Limb (tissue), 2 donors: Measurements from ENCODE around the gene REPS1.
"Not testable (repeated sequence)": the region's sequence is repeated elsewhere in the genome, so short reads cannot be mapped to it uniquely, and the experiment has no call there.

Experiments used
- DNase-seq, 2 donors: peaks; one replicate each; pipeline ENCODE4 v3.0.0-alpha.2; 2016; ENCODE audit errors: extremely low spot score in 2 of 2

REPS1 gene

GRCh38 chr6:139006477-139006876 is 18.4 kb upstream of the REPS1 start:
- no peak for DNase-seq

- DNase-seq = no peak
These were observed 15.7 kb upstream of the REPS1 start for GRCh38 chr6:139003751-139004150.

- no peak for DNase-seq
These were observed 12.1 kb upstream of the REPS1 start for GRCh38 chr6:138999949-139000725.

- DNase-seq = no peak
These were observed 9.1 kb upstream of the REPS1 start for GRCh38 chr6:138997136-138997535.

GRCh38 chr6:138996524-138996923 is 8.5 kb upstream of the REPS1 start:
- DNase-seq = no peak

- not testable (repeated sequence) for DNase-seq
These were observed 5.4 kb upstream of the REPS1 start for GRCh38 chr6:138993410-138993809.

- DNase-seq = not testable (repeated sequence)
These were observed 4.9 kb upstream of the REPS1 start for GRCh38 chr6:138992965-138993364.

- DNase-seq = no peak
These were observed 3.2 kb upstream of the REPS1 start for GRCh38 chr6:138991206-138991605.

- DNase-seq = no peak
These were observed 1.3 kb upstream of the REPS1 start for GRCh38 chr6:138989098-138989983.

- DNase-seq = no peak
These were observed 399 bp upstream of the REPS1 start for GRCh38 chr6:138988469-138988834.

GRCh38 chr6:138987080-138987642 is 892 bp downstream of the REPS1 start:
- peak in 1 of 2 donors; percentile 75 for DNase-seq

GRCh38 chr6:138986578-138986977 is 1.5 kb downstream of the REPS1 start:
- no peak for DNase-seq

GRCh38 chr6:138981416-138981815 is 6.6 kb downstream of the REPS1 start:
- DNase-seq = no peak

GRCh38 chr6:138979813-138980668 is 8.0 kb downstream of the REPS1 start:
- no peak for DNase-seq

GRCh38 chr6:138979365-138979764 is 8.7 kb downstream of the REPS1 start:
- DNase-seq = no peak

- DNase-seq = no peak
These were observed 9.8 kb downstream of the REPS1 start for GRCh38 chr6:138978229-138978628.

GRCh38 chr6:138977646-138978167 is 10.3 kb downstream of the REPS1 start:
- DNase-seq = no peak

- no peak for DNase-seq
These were observed 10.8 kb downstream of the REPS1 start for GRCh38 chr6:138977242-138977641.

GRCh38 chr6:138975815-138976214 is 12.2 kb downstream of the REPS1 start:
- no peak for DNase-seq

GRCh38 chr6:138973466-138974153 is 14.4 kb downstream of the REPS1 start:
- DNase-seq = no peak
